A204.1 (cell line): Measurements from ENCODE around the gene S100A12.
"Not testable (repeated sequence)": the region's sequence is repeated elsewhere in the genome, so short reads cannot be mapped to it uniquely, and the experiment has no call there.

Experiments
- FAIRE-seq: peaks from 2 replicates; lab custom pipeline; 2012; peaks lifted over from hg19 to GRCh38; lab: Jason Lieb, UNC

Gene S100A12

GRCh38 chr1:153375511-153375910, at the start of gene S100A12:
Gene S100A12, minus strand, starts transcription at chr1:153375621. Its CDS starts 1,029 bp downstream, at chr1:153374592.
- no peak for FAIRE-seq

GRCh38 chr1:153422450-153423068, 47.1 kb upstream of the S100A12 start:
- peak; percentile 16 for FAIRE-seq

GRCh38 chr1:153420306-153420705, 44.9 kb upstream of the S100A12 start:
- no peak for FAIRE-seq

- not testable (repeated sequence) for FAIRE-seq
These were observed 44.0 kb upstream of the S100A12 start for GRCh38 chr1:153419436-153419793.

- not testable (repeated sequence) for FAIRE-seq
These were observed 43.5 kb upstream of the S100A12 start for GRCh38 chr1:153418758-153419435.

GRCh38 chr1:153417136-153417888, 41.9 kb upstream of the S100A12 start:
- no peak for FAIRE-seq

- FAIRE-seq = no peak
These were observed 40.6 kb upstream of the S100A12 start, which contains the start of gene S100A7A for GRCh38 chr1:153415850-153416570. Gene S100A7A, plus strand, starts transcription at chr1:153416520. Its CDS starts 1,563 bp downstream, at chr1:153418083.

- not testable (repeated sequence) for FAIRE-seq
These were observed 38.5 kb upstream of the S100A12 start for GRCh38 chr1:153413961-153414360.

- FAIRE-seq = not testable (repeated sequence)
These were observed 31.9 kb upstream of the S100A12 start for GRCh38 chr1:153407274-153407673.

GRCh38 chr1:153405825-153406599, 30.6 kb upstream of the S100A12 start:
- not testable (repeated sequence) for FAIRE-seq

- FAIRE-seq = no peak
These were observed 29.3 kb upstream of the S100A12 start for GRCh38 chr1:153404768-153405167.

GRCh38 chr1:153404086-153404635, 28.7 kb upstream of the S100A12 start:
- FAIRE-seq = no peak

GRCh38 chr1:153403421-153404085, 28.1 kb upstream of the S100A12 start:
- no peak for FAIRE-seq

- no peak for FAIRE-seq
These were observed 26.8 kb upstream of the S100A12 start for GRCh38 chr1:153402226-153402625.

- FAIRE-seq = no peak
These were observed 26.0 kb upstream of the S100A12 start for GRCh38 chr1:153401461-153401860.

GRCh38 chr1:153400244-153400643, 24.8 kb upstream of the S100A12 start:
- no peak for FAIRE-seq

- FAIRE-seq = no peak
These were observed 24.1 kb upstream of the S100A12 start for GRCh38 chr1:153399401-153400055.

- no peak for FAIRE-seq
These were observed 22.7 kb upstream of the S100A12 start for GRCh38 chr1:153397924-153398651.
